GM18873 (cell line): ENCODE results near the gene NCKAP5.

Source experiments
- ATAC-seq: cut with Tn5 transposase; IDR thresholded peaks from one replicate; pipeline ENCODE4 v1.9.1; 2021; ENCODE audit warnings: mild to moderate bottlenecking, moderate library complexity, moderate number of reproducible peaks; ENCODE audit not compliant: unreplicated experiment, low FRiP score

Gene NCKAP5

GRCh38 chr2:132640116-132640515 is 928.1 kb downstream of the NCKAP5 start:
- no peak for ATAC-seq

GRCh38 chr2:132638313-132639040 is 929.8 kb downstream of the NCKAP5 start:
- no peak for ATAC-seq

- ATAC-seq = no peak
These were observed 931.9 kb downstream of the NCKAP5 start for GRCh38 chr2:132636346-132636745.

- ATAC-seq = no peak
These were observed 934.6 kb downstream of the NCKAP5 start for GRCh38 chr2:132633635-132634034.

- ATAC-seq = no peak
These were observed 936.1 kb downstream of the NCKAP5 start for GRCh38 chr2:132632000-132632649.

GRCh38 chr2:132627536-132627935 is 940.7 kb downstream of the NCKAP5 start:
- no peak for ATAC-seq

- no peak for ATAC-seq
These were observed 945.0 kb downstream of the NCKAP5 start for GRCh38 chr2:132623096-132623839.
